Measurements from ENCODE around the gene DNAH11. TPM values are rescaled to one million over a fixed set of nuclear protein-coding genes. Genes with fewer than 3 reads are reported as not detected.

Gene DNAH11
- total and polyA plus RNA-seq, 9 of the 15 experiments (the other 6 are each of a cell fraction or from before 2014, with no cell fraction given): under 0.01 TPM; not detected in 7

DNA sequence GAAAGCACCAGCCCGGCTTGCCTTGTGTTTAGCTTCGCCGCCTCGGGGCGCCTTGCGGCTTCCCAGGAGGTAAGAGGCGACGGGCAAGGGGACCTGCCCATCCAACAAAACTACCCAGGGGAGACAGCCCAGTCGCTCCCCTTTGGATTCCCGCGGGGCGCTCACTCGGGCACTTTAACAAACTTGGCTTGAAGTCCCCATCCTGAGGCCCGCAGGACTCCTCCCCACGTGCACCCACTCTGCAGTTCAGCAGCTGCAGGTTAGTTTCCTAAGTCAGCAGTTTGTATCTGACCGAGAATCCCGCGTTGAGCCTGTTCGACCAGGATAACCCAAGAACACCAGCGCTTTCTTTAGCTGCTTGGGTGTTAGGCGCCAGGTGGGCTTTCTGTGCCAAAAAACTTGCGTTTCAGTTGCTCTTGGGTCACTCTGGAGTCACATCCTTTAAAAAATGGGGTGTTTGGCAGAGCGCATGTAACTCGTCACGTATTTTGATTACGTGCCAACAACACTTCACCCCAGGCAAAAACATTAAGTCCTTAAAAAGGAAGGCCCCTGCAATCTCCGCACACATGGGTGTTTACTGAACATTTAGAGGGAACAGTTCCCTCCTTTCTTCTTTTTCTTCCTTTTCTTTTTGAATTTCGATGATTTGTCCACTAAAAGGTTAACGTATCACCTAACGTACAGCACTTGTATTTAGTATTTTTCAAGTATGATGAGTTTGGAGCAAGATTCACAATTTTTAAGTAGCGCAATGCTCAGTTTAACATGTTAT lies 876 bp downstream of the DNAH11 start (continued):
- TF ChIP-seq, protein P1, sequence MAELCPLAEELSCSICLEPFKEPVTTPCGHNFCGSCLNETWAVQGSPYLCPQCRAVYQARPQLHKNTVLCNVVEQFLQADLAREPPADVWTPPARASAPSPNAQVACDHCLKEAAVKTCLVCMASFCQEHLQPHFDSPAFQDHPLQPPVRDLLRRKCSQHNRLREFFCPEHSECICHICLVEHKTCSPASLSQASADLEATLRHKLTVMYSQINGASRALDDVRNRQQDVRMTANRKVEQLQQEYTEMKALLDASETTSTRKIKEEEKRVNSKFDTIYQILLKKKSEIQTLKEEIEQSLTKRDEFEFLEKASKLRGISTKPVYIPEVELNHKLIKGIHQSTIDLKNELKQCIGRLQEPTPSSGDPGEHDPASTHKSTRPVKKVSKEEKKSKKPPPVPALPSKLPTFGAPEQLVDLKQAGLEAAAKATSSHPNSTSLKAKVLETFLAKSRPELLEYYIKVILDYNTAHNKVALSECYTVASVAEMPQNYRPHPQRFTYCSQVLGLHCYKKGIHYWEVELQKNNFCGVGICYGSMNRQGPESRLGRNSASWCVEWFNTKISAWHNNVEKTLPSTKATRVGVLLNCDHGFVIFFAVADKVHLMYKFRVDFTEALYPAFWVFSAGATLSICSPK (IDR thresholded peaks at IDR 0.05; ENCODE audit: borderline replicate concordance): no peak

GRCh38 chr7:21544303-21544656 lies 1.4 kb downstream of the DNAH11 start:
- H3K9ac ChIP-seq (ENCODE audit: insufficient read depth in 1 of 2, low read depth in 2 of 2, low read length in 2 of 2): no peak overlapping the region
- ATAC-seq (no peak), DNase-seq (ENCODE audit: extremely low read depth in 1 of 4, low spot score in 3 of 4) (no peak), FAIRE-seq (no peak)
- BruUV-seq (replicated peaks): no TSS peak
- POLR2A ChIA-PET: no interaction called here
- H3K4me2 ChIP-seq (ENCODE audit: insufficient read depth, low read length): no peak overlapping the region
- CTCF ChIA-PET (ENCODE audit: low intra/inter-chr PET ratio): no interaction called here
- no peaks in the 10 kb centered on the region for H3K9me3 ChIP-seq (replicated peaks; ENCODE audit: control insufficient read depth, insufficient read depth, low read depth, low read length)
- H3K27me3 ChIP-seq (ENCODE audit: control insufficient read depth in 2 of 2, insufficient read depth in 2 of 2, low read length in 2 of 2): peaks cover 23 to 25% of the 10 kb centered on the region in 2 experiments
- H3K36me3 ChIP-seq (ENCODE audit: control insufficient read depth, insufficient read depth, low read length): no peaks in the 10 kb centered on the region
- H4K20me1 ChIP-seq (replicated peaks; ENCODE audit: control insufficient read depth, insufficient read depth, low read length): no peaks in the 10 kb centered on the region
- 2% methylated on average over 3 of the region's 3 CpGs for WGBS (ENCODE audit: insufficient coverage, low coverage, missing lambda C conversion rate)
- H3K79me2 ChIP-seq (ENCODE audit: control insufficient read depth, insufficient read depth, low read length): no peaks in the 10 kb centered on the region
- no peak overlapping the region for H2AFZ ChIP-seq (ENCODE audit: low read depth, low read length)
- H3K27ac ChIP-seq (ENCODE audit: extremely low read depth, low read depth, low read length): no peak overlapping the region
- H3K4me1 ChIP-seq (replicated peaks in 1 of 2; ENCODE audit: control insufficient read depth in 2 of 2, insufficient read depth in 2 of 2, low read length in 2 of 2): peaks cover 0 to 11% of the 10 kb centered on the region in 2 experiments; a peak in 2 of 5 replicates
- in situ Hi-C loops (cut with MboI): no loop called here
- H3K4me3 ChIP-seq: no peak overlapping the region
- no peaks in the 10 kb centered on the region for H3K9me1 ChIP-seq (ENCODE audit: control insufficient read depth, insufficient read depth, low read length)
- intact Hi-C loops (cut with micrococcal nuclease): no loop called here
- TF ChIP-seq, protein P2, sequence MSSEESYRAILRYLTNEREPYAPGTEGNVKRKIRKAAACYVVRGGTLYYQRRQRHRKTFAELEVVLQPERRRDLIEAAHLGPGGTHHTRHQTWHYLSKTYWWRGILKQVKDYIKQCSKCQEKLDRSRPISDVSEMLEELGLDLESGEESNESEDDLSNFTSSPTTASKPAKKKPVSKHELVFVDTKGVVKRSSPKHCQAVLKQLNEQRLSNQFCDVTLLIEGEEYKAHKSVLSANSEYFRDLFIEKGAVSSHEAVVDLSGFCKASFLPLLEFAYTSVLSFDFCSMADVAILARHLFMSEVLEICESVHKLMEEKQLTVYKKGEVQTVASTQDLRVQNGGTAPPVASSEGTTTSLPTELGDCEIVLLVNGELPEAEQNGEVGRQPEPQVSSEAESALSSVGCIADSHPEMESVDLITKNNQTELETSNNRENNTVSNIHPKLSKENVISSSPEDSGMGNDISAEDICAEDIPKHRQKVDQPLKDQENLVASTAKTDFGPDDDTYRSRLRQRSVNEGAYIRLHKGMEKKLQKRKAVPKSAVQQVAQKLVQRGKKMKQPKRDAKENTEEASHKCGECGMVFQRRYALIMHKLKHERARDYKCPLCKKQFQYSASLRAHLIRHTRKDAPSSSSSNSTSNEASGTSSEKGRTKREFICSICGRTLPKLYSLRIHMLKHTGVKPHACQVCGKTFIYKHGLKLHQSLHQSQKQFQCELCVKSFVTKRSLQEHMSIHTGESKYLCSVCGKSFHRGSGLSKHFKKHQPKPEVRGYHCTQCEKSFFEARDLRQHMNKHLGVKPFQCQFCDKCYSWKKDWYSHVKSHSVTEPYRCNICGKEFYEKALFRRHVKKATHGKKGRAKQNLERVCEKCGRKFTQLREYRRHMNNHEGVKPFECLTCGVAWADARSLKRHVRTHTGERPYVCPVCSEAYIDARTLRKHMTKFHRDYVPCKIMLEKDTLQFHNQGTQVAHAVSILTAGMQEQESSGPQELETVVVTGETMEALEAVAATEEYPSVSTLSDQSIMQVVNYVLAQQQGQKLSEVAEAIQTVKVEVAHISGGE (CRISPR knock-in tag; IDR thresholded peaks at IDR 0.05): no peak
- TF ChIP-seq ZC3H8 (IDR thresholded peaks at IDR 0.05) (no peak), ZNF79 (CRISPR knock-in tag; IDR thresholded peaks at IDR 0.05; ENCODE audit: low read depth) (no peak), ZNF184 (CRISPR knock-in tag; IDR thresholded peaks at IDR 0.05) (no peak), NBN (IDR thresholded peaks at IDR 0.05; ENCODE audit: low read depth) (no peak), HMGN3 (IDR thresholded peaks at IDR 0.05; ENCODE audit: borderline replicate concordance, extremely low read depth, insufficient read length, low read depth, low read length) (no peak), GABPA (tag; conservative IDR thresholded peaks at IDR 0.05; ENCODE audit: low read depth) (no peak), NFE2L1 (tag; IDR thresholded peaks at IDR 0.05; ENCODE audit: borderline replicate concordance, low read depth) (no peak), TRIM28 (IDR thresholded peaks at IDR 0.05) (no peak)

Measured in K562 (cell line).